ENCODE results near the gene TLR2. TPM values are rescaled to one million over a fixed set of nuclear protein-coding genes. Genes with fewer than 3 reads are reported as not detected.

Gene TLR2
- total RNA-seq, 1 donor from 2014 or later, result 14.5 TPM

DNA sequence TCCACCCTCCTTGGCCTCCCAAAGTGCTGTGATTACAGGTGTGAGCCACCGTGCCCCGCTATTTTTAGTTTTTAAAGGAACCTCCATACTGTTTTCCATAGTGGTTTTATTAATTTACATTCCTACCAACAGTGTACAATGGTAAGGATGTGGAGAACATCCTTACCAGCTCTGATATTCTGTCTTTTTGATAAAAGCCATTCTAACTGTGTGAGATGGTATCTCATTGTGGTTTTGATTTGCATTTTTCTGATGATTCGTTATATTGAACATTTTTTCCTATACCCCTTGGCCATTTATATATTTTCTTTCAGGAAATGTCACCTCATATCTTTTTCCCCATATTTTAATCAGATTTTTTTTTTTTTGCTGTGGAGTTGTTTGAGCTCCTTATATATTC, 14.2 kb upstream of the TLR2 start:
- TF ChIP-seq CTCF (IDR thresholded peaks at IDR 0.05) (no peak), POLR2AphosphoS5 (IDR thresholded peaks at IDR 0.05; ENCODE audit: insufficient read depth in 1 of 2, low read depth in 1 of 2) (no peak), POLR2A (IDR thresholded peaks at IDR 0.05) (no peak)
- Histone ChIP-seq H3K27me3 (no peaks in the 10 kb centered on the region), H3K27ac (no peak overlapping the region), H3K9me3 (no peaks in the 10 kb centered on the region), H3K4me3 (no peak overlapping the region), H3K36me3 (no peaks in the 10 kb centered on the region), H3K4me1 (no peaks in the 10 kb centered on the region)
- no peak for DNase-seq (ENCODE audit: extremely low spot score in 2 of 2)
- intact Hi-C loops (cut with DNase I), result no loop called here

DNA sequence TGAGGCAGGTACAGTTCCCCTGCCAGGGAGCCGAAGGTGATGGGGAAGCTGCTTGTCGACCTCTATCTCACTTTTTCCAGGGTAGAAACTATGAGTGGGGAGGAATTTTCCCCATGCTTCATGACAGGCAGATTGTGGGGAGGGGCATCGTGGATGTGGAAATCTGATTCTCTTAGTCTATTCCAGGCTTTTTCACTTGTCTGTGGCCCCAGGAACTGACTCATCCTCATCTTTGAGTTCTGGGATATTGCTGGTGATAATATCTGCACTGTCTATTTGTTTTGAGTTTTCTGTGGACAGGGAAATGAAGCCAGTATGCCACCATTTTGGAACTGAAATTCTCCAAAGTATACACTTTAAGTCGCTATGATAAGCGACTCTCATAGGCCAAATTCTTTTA, 7.6 kb upstream of the TLR2 start:
- intact Hi-C loops (cut with DNase I), result no loop called here
- Histone ChIP-seq H3K27me3 (no peaks in the 10 kb centered on the region), H3K4me1 (no peaks in the 10 kb centered on the region), H3K27ac (no peak overlapping the region), H3K36me3 (no peaks in the 10 kb centered on the region), H3K9me3 (peaks cover 5% of the 10 kb centered on the region), H3K4me3 (no peak overlapping the region)
- DNase-seq (ENCODE audit: extremely low spot score in 2 of 2), result no peak
- TF ChIP-seq POLR2AphosphoS5 (IDR thresholded peaks at IDR 0.05; ENCODE audit: insufficient read depth in 1 of 2, low read depth in 1 of 2), result no peak
- no peak for TF ChIP-seq CTCF (IDR thresholded peaks at IDR 0.05)
- TF ChIP-seq POLR2A (IDR thresholded peaks at IDR 0.05), result no peak

GRCh38 chr4:153676984-153677383, 7.1 kb upstream of the TLR2 start:
- Histone ChIP-seq H3K4me3 (no peak overlapping the region), H3K9me3 (peaks cover 5% of the 10 kb centered on the region), H3K27ac (no peak overlapping the region), H3K36me3 (no peaks in the 10 kb centered on the region), H3K27me3 (no peaks in the 10 kb centered on the region), H3K4me1 (no peaks in the 10 kb centered on the region)
- no peak for DNase-seq (ENCODE audit: extremely low spot score in 2 of 2)
- TF ChIP-seq POLR2A (IDR thresholded peaks at IDR 0.05) (no peak), POLR2AphosphoS5 (IDR thresholded peaks at IDR 0.05; ENCODE audit: insufficient read depth in 1 of 2, low read depth in 1 of 2) (no peak), CTCF (IDR thresholded peaks at IDR 0.05) (no peak)
- intact Hi-C loops (cut with DNase I), result no loop called here

DNA sequence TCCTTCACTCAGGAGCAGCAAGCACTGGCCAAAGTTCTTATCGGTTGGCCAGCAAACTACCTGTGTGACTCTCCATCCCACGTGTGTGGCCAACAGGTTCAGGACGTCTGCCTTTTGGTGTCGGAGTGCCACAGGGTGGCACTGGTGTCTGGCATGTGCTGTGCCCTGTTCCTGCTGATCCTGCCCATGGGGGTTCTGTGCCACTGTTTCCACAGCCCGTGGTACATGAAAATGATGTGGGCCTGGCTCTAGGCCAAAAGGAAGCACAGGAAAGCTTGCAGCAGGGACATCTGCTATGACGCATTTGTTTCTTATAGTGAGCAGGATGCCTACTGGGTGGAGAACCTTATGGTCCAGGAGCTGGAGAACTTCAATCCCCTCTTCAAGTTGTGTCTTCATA, 4.6 kb upstream of the TLR2 start:
- intact Hi-C loops (cut with DNase I), result no loop called here
- Histone ChIP-seq H3K36me3 (no peaks in the 10 kb centered on the region), H3K9me3 (peaks cover 5% of the 10 kb centered on the region)

DNA sequence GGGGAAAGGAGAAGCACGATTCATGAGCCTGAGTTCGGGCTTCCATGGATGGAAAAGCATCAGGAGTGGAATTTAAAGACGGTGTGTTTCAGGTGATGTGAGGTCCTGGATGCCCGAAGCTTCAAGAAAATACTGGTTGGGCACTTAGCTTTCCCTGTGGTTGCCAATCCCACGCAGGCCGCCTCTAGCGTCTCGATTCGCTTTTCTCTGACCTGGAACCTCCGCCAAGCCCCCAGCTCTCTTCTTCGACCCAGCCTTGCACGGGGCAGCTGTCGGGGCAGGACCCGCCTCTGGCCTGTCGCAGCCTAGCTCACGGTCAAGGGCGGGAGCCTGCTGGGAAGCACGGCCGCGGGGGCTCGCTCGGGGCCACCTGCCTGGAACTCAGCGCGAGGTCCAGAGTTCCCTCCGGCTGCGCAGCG, 308 bp upstream of the TLR2 start:
- Histone ChIP-seq H3K36me3 (no peaks in the 10 kb centered on the region), H3K4me1 (peaks cover 17% of the 10 kb centered on the region), H3K9me3 (no peaks in the 10 kb centered on the region), H3K4me3 (peak overlapping the region; percentile 63 to 68), H3K27me3 (no peaks in the 10 kb centered on the region), H3K27ac (no peak overlapping the region)
- DNase-seq (ENCODE audit: extremely low spot score in 2 of 2), result no peak
- TF ChIP-seq POLR2A (IDR thresholded peaks at IDR 0.05), result peak in 1 of 2 donors; percentile 10
- no peak for TF ChIP-seq POLR2AphosphoS5 (IDR thresholded peaks at IDR 0.05; ENCODE audit: insufficient read depth in 1 of 2, low read depth in 1 of 2)
- intact Hi-C loops (cut with DNase I), result no loop called here

More for the DNA sequence above, 4.6 kb upstream of the TLR2 start:
- Histone ChIP-seq H3K27me3 (no peaks in the 10 kb centered on the region), H3K27ac (no peak overlapping the region), H3K4me3 (no peak overlapping the region), H3K4me1 (peaks cover 8% of the 10 kb centered on the region)
- no peak for DNase-seq (ENCODE audit: extremely low spot score in 2 of 2)
- TF ChIP-seq CTCF (IDR thresholded peaks at IDR 0.05) (no peak), POLR2AphosphoS5 (IDR thresholded peaks at IDR 0.05; ENCODE audit: insufficient read depth in 1 of 2, low read depth in 1 of 2) (no peak), POLR2A (IDR thresholded peaks at IDR 0.05) (no peak)

Data from vagina (tissue), 2 donors.